GM10266 (cell line): Measurements from ENCODE around the gene HOMER2.
A peak's percentile ranks its signal among the peaks of the same experiment; 100 is the strongest.

ENCODE experiments used
- DNase-seq: peaks from one replicate; pipeline ENCODE4 v3.0.0; 2012; ENCODE audit errors: extremely low spot score
- CTCF ChIP-seq: IDR thresholded peaks from 2 replicates; pipeline ENCODE4 v1.5.1; 2012; ENCODE audit warnings: mild to moderate bottlenecking, low read depth; ENCODE audit not compliant: control insufficient read depth, insufficient read depth; ENCODE audit errors: missing control alignments

HOMER2 gene

GRCh38 chr15:82964890-82965289 is 12.4 kb upstream of the HOMER2 start:
- TF ChIP-seq CTCF, result no peak
- no peak for DNase-seq

GRCh38 chr15:82963471-82964341 is 11.2 kb upstream of the HOMER2 start:
- TF ChIP-seq CTCF, result no peak
- DNase-seq, result no peak

- TF ChIP-seq CTCF, result no peak
- DNase-seq, result no peak
Observed at GRCh38 chr15:82960766-82961165, 8.2 kb upstream of the HOMER2 start.

- TF ChIP-seq CTCF, result no peak
- DNase-seq, result no peak
Observed at GRCh38 chr15:82959423-82959822, 6.9 kb upstream of the HOMER2 start.

GRCh38 chr15:82958638-82959037 is 6.1 kb upstream of the HOMER2 start:
- no peak for TF ChIP-seq CTCF

GRCh38 chr15:82951472-82952157 is 905 bp downstream of the HOMER2 start:
- peak; percentile 33 for DNase-seq
- no peak for TF ChIP-seq CTCF

More at GRCh38 chr15:82958638-82959037, 6.1 kb upstream of the HOMER2 start:
- no peak for DNase-seq
